ENCODE results near the gene COCH.
"Not testable (repeated sequence)": the region's sequence is repeated elsewhere in the genome, so short reads cannot be mapped to it uniquely, and the experiment has no call there.

Gene COCH

DNA sequence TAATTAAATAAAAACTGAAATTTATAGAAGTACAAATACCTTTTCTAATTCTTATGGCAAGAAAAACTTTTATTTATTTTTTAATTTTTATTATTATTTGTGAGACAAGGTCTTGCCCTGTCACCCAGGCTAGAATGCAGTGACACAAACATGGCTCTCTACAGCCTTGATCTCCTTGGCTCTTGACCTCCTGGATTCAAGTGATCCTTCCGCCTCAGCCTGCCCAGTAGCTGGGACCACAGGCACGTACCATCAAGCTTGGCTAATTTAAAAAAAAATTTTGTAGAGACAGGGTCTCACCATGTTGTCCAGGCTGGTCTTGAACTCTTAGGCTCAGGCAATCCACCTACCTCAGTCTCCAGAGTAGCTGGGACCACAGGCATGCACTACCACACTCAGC is 47.4 kb downstream of the COCH start:
- DNase-seq (ENCODE audit: low read depth in 2 of 2): no peak

DNA sequence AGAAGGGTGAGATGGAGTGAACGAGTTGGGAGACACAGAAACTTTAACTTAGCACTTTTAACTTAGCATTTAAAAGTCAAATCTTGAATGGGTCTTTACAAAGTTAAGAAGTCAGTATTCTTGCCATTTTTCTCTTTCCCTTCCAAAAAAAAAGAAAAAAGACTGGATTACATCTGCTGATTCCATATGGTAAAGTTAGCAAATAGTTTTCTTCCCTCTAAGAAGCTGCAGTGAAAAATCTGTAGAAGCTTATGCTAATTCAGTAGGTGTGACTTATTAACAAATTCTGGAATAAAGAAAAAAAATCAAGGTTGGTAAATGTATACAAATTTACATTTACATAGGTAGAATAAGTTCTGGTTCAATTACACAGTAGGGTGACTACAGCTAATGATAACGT is 50.9 kb downstream of the COCH start:
- no peak for DNase-seq (ENCODE audit: low read depth in 2 of 2)

DNA sequence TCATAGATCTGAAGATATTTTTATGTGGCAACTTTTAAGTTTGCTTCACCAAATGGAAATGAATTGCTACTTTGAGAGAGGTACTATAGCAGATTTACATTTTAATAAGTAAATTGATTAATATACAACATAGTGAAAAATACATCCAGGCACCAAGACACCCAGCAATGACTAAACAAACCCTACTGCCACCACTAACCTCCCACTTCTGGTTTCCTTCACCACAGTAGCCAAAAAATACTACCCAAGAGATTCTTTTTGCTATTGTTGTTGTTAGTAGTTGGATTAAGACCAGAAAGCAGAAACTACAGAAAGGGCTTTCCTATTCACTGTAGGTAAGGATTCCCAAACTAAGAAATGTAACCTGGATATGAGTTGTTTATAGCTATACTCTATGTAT is 54.1 kb downstream of the COCH start:
- no peak for DNase-seq (ENCODE audit: low read depth in 2 of 2)

DNA sequence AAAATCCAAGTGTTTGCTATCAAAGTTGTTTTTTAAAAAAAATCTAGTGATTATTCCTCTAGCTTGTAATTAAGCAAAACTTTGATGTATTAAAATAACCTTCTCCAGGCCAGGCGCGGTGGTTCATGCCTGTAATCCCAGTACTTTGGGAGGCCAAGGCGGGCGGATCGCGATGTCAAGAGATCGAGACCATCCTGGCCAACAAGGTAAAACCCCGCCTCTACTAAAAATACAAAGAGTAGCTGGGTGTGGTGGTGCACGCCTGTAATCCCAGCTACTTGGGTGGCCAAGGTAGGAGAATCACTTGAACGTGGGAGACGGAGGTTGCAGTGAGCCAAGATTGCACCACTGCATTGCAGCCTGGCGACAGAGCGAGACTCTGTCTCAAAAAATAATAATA is 59.6 kb downstream of the COCH start:
- not testable (repeated sequence) for DNase-seq (ENCODE audit: low read depth in 2 of 2)

DNA sequence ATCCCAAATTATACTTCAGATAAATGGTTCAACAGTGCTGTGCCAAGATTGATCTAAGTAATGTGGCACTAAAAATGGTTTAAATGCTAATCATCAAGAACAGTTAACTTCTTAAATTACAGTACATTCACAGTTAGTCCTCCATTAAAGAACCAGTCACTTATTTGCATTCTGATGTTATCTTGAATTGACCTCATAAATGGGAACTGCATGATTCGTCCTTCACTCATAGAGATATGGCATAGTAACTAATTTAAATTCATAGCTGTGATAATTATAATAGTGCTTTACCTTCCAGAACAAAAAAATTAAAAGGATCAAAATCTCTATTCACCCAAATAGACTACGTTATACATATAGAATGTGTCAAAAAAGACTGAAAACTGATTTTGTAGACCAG is 61.1 kb downstream of the COCH start:
- no peak for DNase-seq (ENCODE audit: low read depth in 2 of 2)

DNA sequence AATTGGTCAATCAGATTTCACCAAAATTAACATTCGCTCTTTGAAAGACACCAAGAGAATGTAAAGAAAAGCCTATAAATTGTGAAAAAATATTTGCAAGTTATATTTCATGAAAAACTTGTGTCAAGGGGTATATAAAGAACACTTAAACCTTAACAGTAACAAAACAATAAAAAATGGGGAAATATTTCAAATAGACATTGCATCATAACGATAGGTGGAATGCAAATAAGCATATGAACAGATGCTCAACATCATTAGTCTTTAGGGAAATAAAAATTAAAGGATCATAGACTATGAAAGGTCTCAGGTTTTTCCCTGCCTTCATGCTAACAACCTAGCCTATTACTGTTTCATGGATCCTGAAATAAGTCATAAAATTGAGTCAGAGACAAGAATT is 64.3 kb downstream of the COCH start:
- no peak for DNase-seq (ENCODE audit: low read depth in 2 of 2)
